NOMO-1 (cell line): ENCODE results near the gene GALR2.

ENCODE experiments used
- DNase-seq, 2 experiments: peaks; one replicate each; lab custom pipeline; 2025; ENCODE audit not compliant: unreplicated experiment in 2 of 2; lab: John Stamatoyannopoulos, UW

GALR2 gene

DNA sequence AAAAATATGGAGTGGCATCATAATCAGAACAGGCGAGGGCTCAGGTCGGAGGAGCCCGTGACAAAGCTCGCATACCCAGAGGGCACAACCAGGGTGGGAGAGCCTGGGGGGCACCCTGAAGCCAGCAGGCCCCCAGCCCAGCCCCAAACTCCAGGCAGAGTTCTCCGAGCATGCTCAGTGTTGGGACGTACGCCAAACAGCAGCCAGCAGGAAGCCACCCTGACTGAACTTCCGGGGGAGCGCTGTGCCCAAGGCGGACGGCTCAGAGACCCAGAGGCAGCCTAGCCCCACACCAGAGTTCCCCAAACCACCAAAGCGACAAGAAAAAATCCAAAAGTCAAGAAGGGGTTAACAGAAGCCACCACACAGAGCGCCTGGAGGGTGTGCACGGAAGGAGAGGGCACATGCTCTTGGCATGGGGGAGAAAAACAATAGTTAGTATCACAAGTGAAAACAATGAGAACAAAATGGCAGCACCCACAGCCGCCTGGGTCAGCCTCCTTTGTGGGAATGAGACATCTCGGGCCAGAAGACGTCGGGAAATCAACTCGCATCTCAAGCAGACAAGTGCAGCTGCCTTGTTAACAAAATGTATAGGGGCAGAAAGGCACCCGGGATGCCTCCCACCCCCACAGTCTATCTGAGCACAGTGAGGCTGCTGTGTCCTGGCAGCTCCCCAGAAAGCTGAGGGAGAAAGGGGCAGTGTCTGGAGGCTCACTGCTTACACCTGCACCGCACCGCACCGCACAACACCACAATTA is 17.1 kb downstream of the GALR2 start:
- no peak for DNase-seq

DNA sequence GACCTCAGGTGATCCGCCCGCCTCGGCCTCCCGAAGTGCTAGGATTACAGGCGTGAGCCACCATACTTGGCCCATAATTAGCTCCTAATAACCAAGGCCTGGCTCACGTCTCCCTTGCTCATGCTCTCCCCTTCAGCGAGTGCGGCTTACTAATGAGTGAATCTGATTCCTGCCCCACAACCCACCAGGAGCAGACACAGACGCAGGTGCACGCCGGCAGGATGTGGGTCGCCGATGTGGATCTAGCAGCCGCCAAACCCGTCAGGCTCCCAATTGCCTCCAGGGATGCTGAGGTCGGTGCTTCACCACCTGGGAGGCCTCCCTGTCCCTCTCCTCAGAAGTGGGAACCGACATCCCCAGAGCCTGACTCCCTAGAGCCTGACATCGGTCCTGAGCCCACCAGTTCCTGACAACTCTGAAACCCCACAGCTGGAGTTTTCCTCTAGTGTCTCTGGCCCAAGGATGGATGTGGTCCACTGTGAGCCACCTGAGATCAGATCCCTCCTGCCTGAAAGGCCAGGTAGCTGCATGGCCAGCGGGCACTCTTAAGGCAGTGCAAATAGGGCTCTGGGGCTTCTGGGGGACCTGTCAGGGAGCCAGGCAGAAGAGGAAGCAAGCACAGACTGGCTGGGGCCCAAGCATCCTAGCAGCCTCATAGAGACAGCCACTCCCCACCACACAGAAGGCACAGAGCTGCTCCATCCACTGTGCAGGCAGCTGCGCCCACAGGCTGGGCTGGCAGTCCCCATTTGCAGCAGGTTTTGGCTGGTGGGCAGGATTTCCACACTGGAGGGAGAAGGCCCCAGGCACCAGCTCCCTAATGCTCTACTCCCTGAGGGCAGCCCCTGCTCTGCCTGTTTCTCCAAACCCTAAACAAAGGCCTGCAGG is 18.2 kb downstream of the GALR2 start:
- no peak for DNase-seq

DNA sequence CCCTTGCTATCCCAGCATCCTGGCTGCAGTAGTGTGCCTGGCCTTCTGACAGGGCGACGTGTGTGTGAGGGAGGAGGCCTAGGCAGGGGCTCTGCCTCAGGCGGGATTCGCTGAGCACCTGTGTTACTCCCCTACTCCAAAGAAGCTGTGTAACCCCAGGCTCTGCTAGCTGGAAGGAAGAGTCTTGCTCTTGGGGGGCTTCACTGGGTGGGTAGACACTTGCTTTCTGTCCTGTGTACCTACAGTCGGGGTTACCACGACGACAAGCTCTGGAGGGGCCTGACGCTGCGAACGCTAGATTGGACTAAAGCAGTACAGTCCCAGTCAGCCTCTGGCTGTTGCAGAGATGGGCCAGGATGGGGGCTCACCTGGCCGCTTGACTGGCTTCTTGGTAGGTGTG is 19.5 kb downstream of the GALR2 start:
- DNase-seq: no peak

DNA sequence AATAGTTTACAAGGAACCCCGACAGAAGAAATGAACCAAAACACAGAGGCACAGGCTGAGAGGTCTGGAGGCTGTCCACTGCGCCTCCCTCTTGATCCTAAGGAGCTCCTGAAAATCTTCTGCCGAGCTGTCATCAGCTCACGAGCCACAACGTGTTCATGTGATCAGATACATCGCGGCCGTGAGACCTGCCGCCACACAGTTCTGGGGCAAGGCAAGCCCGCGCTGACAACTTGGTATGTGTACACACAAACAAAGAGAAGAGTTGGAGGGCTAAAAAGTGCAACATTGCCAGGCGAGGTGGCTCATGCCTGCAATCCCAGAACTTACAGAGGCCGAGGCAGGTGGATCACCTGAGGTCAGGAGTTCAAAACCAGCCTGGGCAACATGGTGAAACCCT is 21.4 kb downstream of the GALR2 start:
- DNase-seq: no peak

DNA sequence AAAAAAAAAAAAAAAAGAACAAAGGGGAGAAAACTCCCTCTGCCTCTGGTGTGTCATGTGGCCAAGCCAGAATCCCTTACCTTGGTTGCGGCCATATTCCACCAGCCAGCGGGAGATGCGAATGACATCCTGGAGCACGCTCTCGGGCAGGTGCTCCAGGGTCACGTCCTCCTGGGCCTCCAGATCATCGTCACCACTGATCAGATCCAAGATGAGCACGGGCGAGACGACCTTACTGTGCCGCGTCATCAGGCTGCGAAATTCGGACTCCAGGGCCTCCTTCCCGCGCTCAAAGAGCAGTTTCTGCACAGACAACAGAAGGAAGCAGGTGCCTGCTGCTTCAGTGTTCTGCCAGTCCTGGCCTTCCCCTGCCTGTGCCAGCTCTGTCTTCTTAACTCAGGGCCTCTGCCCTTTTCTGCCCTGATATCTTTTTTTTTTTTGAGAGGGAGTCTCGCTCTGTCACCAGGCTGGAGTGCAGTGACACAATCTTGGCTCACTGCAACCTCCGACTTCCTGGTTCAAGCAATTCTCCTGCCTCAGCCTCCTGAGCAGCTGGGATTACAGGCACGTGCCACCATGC is 23.2 kb downstream of the GALR2 start:
- DNase-seq: no peak

DNA sequence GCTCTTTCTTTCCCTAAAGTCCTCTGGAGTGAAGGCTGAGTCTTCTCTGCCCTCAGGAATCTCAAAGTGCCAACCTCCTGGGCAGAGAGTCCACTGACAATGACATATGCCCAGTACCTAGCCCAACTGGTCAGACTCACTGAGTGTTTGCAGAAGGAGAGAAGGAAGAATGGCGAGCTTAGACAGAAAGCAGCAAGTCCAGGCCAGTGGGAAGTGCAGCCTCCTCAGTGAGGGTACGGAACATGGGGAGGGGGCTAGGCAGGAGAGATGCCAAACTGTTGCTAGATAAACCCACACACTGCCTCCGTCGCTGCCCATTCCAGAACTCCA is 28.3 kb downstream of the GALR2 start:
- DNase-seq: no peak

DNA sequence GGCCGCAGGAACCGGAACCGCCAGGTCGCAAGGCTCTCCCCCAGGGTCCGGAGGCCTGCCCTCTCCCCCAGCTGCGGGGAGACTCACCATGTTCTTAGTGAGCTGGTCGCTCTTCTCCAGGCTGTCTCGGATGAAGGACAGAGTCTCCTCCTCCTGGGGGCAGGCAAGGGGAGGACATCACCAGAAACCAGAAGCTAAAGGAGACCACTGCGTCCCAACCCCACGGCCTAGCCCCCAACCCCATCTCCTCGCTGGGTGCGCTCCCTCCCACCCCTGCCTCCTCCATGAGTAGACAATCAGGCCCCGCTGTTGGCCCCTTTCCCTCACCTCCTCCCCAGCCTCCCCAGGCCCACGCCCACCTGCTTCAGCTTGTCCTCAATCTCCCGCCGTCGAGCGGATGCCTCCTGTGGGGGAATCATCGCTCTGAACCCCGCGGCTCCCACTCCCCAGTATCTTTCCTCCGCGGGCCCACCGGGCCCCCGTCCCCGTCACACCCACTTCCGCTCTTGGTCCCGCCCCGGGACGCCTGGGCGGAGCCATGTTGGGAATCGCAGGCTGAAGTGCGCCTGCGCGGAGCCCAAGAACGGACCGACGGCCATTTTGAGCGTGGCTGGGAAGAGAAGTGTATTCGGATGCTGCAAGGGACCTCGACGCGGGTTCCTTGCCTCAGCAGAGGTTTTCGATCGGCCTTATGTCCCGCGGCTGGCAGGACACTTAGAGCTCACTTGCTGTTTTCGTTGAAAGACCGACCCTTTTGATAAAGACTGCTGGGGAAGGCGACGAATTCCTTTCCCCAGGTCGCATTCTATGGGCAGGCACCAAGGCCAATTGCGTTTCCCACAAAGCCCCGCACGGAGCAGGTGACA is 28.9 kb downstream of the GALR2 start, which contains the start of gene EXOC7:
Gene EXOC7 (minus strand): TSS at position 514 of the 866 bp plus-strand sequence. CDS start 95 bp downstream, at position 419.
- DNase-seq: peak; percentile 79 to 95

DNA sequence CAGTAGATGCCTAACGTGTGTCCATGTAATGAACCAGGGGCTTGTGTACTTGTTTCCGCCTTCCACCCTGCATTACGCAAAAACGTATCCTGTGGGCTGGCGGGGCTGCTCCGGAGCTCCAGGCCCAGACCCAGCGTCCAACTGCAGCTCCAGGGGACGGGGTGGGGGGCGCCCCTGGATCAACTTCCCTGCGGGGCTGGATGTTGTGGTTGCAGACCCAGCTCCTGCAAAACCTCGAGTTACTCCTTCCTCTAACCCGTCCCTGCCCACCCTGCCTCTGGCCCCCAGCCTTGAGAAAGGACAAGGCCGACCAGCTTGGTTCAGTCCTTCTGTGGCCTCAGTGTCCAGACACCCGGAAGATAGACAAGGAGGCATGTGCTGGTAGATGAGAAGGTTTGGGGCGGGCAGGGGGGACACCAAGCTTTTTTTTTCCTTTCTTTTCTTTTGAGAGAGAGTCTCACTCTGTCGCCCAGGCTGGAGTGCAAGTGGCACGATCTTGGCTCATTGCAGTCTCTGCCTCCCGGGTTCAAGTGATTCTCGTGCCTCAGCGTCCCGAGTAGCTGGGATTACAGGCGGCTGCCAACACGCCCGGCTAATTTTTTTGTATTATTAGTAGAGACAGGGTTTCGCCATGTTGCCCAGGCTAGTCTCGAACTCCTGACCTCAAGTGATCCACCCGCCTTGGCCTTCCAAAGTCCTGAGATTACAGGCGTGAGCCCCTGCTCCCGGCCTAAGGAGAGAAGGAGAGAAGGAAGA is 29.7 kb downstream of the GALR2 start:
- peak; percentile 58 to 60 for DNase-seq

DNA sequence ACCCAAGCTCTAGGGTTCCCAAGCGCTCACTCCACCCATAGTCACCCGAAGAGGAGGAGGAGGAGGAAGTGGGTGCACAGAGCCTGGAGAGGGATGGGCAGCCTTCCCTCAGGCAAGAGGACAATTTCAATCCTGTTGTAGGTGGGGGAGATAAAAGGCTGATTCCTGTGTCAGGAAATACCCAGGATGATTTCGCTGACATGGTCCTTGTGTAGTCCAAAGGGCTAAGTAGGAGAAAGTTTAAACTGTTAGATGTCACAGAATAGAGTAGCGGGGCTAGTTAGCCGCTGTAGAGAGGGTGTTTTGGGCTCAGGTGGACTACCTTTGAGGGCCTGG is 30.3 kb downstream of the GALR2 start:
- no peak for DNase-seq

DNA sequence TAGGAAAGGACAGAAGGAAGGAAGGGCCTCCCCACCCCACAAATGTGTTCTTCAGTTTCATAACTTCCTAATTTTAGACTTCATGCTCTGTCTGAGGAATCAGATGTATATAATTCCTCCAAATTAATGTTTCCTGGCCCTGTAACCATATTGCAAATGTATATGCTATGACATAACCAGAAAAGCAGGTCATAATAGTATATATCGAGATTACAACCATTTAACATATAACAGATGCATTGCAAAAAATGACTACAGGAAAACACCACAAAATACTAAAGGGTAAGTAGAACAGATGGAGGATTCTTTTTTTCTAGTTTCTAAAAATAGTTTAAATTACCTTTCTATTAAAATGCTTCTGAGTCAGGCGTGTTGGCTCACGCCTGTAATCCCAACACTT is 32.1 kb downstream of the GALR2 start:
- DNase-seq: peak in 1 of 2 experiments; percentile 34

DNA sequence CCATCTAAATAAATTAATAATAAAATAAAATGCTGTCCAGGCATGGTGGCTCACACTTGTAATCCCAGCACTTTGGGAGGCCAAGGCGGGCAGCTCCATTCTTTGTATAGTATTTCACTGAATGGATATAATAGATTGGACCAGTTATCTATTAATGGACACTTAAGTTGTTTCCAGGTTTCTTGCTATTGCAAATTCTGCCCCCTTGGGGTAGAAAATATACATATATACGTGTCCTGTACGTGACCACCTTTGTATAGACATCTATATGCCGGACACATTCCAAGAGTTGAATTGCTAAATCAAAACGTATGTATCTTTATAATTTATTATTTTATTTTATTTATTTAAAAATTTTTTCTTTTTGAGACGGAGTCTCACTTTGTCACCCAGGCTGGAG is 32.9 kb downstream of the GALR2 start:
- no peak for DNase-seq

DNA sequence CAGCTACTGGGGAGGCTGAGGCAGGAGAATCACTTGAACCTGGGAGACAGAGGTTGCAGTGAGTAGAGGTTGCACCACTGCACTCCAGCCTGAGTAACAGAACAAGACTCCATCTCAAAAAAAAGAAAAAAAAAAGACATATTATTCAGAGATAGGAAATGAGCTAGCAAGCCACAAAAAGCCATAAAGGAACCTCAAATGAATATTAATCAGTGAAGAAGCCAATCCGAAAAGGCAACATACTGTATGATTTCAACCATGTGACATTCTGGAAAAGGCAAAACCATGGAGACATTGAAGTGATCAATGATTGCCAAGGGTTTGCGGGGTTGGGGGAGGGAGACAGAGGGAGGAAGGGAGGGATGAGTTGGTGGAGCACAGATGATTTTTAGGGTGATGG is 37.4 kb downstream of the GALR2 start:
- DNase-seq: no peak

DNA sequence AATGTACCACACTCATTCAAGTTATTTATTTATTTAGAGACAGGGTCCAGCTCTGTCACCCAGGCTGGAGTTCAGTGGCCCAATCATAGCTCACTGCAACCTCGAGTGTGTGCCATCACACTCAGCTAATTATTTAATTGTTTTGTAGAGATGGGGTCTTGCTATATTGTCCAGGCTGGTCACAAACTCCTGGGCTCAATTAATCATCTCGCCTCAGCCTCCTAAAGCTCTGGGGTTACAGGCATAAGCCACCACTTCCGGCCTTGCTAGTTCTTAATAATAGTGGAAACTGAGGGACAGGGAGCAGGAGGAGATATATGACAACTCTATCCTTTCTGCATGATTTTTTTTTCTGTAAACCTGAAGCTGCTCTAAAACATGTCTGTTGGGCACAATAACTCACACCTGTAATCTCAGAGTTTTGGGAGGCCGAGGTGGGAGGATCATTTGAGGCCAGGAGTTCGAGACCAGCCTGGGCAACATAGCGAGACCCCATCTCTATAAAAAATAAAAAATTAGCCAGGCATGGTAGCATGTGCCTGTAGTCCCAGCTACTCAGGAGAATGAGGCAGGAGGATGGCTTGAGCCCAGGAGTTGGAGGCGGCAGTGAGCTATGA is 40.7 kb downstream of the GALR2 start:
- DNase-seq: no peak

DNA sequence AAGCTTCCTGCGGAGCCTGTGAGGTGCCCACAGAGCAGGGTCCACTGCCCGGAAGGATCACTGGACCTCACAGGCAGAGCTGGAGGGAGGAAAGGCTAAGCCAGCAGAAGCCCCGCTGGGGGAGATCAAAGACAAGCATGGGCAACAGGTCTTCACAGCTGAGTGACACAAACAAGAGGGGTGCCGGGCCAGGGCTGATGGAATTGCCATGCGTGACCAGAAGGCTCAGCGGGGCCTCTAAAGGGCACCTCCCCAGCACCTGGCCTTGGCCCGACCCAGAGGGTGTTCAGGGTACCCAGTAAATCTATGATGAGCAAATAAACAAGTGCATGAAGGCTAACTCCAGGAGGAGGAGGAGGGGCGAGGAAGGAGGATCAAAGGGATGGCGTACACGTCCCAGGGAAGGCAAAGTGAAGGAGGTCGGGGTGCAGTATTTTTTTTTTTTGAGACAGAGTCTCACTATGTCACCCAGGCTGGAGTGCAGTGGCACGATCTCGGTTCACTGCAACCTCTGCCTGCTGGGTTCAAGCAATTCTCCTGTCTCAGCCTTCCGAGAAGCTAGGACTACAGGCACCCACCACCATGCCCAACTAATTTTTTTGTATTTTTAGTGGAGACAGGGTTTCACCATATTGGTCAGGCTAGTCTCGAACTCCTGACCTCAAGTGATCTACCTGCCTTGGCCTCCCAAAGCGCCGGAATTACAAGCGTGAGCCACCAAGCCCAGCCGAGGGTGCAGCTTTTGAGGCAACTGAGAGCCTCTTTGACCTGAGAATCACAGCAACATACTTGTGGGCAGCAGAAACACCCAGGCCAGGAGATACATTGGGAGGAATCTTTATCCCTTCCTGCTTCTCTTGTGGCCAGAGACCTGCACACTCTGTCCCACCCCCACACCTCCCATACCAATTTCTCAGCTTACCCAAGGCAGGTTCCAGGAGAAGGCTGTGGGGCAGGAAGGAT is 45.1 kb downstream of the GALR2 start:
- DNase-seq: no peak

DNA sequence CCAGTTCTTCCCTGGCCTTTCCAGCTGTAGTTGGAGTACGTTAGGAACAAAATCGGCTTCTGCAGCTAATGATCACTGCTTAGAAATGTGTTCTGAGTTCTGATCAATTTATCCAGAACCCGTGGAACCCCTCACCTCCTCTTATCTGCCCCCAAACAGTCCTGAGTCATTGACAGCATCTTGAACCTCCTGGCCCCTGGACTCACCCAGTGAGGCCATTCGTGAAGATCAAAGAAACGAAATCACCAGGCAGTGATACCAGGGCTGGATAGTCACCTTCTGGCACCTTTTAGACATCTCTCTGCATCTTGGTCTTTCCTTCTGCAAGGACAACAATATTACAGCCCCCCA is 46.1 kb downstream of the GALR2 start:
- DNase-seq: no peak

DNA sequence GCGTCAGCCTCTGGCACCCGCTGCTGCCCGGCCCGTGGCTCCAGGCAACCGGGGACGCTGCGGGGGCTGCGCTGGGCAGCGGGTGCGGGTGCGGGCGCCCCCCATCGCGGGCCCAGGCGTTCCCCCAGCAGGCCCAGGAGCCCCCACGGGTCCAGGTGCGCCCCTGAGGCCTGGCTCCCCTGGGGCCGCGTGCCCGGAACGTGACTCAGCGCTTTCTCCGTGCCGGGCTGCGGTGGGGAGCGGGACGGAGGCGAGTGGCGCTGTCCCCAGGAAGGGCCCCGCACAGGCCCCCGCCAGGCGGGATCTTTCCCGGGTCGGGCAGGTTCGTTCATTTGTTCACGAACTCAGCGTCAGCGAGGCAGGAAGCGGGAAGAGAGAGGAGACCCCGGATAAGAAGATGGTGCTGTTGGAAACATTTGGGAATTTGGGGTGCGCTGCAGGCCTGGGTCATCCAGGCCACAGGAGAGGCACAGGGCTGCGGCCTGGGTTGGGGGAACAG is 47.4 kb downstream of the GALR2 start:
- no peak for DNase-seq

DNA sequence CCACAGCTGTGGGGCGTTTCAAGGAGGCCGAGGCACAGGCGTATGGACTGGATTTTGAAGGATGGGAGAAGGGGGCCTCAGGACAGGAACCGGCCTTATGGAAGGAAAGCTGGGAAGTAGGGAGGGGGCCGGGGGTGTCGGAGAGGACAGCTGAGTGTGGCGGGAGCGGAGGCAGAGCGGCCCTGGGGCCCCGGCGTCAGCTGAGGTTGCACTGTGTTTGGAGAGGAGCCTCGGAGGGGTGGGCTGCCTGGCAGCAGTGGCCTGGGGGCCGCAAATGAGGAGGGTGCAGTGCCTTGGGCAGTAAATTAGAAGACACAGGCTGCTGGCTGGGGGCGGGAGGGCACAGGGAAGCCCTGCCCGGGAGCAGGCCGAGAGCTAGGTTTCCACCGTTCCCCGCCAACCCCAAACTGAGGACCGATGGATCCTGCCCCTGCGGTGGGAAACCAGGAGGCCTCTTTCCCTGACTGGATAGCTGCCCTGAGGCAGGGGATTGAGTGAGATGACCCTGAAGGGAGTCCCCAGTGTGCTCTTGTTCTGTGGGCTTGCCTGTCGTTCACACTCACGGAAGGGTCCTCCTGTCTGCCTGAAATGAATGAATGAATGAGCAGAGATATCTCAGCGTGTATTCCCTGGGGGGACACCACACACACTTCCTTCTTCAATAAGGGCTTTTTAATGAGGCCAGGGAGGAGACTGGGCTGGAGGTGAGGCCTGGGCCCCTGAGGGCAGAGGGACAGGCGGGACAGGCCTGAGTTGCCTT is 48.0 kb downstream of the GALR2 start:
- no peak for DNase-seq

DNA sequence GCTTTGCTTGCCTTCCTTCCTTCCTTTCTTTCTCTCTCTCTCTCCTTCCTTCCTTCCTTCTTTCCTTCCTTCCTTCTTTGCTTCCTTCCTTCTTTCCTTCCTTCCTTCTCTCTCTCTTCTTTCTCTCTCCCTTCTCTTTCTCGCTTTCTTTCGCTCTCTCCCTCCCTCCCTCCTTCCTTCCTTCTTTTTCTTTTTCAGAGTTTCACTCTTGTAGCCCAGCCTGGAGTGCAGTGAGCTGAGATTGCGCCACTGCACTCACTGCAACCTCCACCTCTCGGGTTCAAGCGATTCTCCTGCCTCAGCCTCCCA is 48.6 kb downstream of the GALR2 start:
- DNase-seq: no peak
